Measurements from ENCODE around the gene TYMP.
A peak's percentile ranks its signal among the peaks of the same experiment; 100 is the strongest.

TYMP gene

DNA sequence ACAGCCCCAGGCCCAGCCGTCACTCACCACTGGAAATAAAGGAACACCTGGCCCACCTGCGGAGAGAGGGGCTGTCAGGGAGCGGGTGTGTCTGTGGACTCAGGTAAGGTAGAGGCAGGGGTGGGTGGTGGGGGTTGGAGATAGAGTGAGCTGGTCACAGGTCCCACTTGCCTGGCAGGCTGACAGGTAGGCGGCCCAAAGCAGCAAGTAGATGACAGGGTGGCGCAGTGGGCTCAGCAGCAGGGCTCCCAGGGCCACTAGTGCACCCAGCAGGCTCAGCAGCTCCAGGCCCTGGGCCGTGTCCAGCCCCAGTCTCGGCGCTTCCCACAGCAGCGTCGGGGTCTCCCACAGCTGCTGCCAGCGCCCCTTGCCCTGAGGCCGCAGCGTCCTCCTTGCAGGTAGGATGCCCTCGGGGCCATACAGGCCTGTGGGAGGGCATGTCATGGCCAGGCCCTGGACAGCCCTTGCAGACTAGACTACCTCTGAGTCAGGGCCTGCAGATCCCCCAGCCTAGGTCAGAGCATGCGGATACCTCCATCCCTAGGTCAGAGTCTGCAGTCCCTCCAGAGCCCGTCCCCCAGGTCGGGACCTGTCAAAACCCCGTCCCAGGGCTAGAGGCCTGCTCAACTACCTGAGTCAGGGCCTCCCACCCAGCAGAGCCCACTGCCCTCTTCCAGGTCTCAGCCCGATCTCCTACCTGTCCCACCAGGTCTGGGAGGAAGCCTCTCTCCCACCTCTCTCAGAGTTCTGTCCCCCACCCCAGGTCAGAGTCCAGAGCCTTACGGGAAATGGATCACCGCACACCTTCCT lies 23.0 kb downstream of the TYMP start:
- FAIRE-seq (no peak), DNase-seq (ENCODE audit: low spot score) (no peak)

DNA sequence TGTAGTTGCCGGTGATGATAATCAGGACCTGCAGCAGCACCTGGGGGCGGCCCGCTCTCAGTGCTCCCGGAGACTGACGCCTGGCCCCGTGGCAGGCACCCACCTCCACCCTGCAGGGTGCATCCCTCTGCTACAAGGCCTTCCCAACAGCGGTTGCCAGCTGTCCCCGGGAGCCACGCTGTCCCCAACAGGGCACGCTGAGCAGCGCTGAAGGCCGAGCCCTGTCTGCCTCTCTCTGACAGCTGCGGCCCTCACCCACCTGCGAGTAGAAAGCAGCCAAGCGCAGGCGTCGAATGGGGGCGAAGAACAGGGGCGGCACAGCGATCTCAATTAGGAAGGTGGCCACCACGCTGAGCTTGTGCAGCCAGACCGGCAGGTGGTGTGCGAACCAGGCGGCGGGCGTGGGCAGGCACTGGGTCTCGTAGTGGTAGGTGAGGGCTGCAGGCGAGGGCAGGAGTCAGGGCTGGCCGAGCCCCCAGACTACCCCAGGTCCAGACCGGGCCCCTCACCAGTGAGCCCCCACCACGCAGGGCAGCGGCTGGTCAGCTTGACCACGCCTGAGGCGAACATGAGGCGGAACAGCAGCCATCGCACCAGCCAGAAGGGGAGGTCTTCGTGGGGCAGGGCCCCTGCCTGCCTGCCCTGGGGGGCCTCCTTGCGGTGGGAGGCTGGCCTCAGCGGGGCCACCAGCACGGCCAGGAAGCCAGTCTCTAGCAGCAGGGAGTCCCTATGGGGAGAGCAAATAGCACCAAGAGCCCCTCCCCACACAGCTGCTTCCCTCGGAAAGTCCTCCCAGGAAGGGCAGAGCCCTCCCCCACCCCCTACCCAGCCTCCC lies 23.8 kb downstream of the TYMP start:
- FAIRE-seq (peak; percentile 76), DNase-seq (ENCODE audit: low spot score) (no peak)

DNA sequence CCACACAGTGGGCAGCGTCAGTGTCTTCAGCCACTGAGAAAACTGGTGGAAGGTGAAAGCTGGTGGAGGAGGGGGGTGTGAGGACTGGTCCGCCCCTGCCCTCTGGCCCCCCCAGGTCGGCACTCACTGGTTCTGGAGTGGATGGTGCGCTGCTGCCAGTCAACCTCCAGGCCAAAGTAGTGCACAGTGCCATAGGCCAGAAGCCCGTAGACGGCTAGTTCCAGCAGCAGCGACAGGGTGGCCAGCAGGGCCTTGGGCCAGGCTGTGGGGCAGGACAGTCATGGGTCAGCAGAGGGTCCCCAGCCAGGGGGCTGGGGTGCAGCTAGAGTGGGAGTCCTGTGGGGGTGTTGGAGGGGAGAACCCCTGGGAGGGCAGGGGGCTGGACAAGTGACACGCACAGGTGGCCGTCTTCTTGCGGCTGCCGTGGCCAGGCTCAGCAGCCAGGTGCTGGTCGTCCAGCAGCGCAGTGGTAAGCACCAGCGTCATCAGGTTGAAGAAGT lies 24.5 kb downstream of the TYMP start:
- FAIRE-seq: no peak
- no peak for DNase-seq (ENCODE audit: low spot score)

DNA sequence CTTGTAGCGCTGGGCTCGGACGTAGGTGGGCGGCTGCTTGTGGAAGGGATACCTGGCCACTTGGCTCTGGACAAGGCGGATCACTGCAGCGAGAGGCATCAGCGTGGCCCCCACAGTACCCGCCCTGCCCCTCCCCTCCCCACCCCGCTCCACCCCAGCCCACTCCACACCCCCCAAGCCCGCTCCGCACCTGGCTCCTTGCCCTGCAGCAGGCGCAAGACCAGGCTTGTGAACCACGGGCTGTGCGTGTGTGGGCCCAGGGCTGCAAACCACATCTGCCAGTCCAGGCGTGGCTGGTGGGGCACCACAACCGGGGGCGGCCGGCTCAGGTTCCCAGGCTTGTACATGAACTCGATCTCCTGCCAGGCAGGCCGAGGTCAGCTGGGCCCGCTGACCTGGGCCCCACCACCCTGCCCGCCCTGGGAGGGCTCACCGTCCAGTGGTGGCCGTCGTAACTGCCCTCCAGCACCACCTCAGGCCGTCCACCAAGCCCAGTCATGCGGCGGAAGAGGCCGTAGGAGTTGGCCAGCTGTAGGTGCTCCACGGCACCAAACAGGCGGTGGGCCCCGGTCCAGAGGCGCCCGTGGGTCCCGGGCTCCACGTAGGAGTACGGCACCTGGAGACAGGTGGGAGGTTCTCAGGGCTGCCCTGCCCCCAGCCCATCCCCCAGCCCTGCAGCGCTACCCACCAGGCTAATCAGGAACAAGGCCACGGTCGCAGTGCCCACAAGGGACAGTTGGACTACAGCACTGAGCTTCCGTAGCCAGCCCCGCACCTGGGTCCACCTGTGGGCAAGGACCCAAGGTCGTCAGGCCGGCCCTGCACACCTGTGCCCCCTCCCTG lies 25.2 kb downstream of the TYMP start:
- FAIRE-seq (no peak), DNase-seq (ENCODE audit: low spot score) (no peak)

DNA sequence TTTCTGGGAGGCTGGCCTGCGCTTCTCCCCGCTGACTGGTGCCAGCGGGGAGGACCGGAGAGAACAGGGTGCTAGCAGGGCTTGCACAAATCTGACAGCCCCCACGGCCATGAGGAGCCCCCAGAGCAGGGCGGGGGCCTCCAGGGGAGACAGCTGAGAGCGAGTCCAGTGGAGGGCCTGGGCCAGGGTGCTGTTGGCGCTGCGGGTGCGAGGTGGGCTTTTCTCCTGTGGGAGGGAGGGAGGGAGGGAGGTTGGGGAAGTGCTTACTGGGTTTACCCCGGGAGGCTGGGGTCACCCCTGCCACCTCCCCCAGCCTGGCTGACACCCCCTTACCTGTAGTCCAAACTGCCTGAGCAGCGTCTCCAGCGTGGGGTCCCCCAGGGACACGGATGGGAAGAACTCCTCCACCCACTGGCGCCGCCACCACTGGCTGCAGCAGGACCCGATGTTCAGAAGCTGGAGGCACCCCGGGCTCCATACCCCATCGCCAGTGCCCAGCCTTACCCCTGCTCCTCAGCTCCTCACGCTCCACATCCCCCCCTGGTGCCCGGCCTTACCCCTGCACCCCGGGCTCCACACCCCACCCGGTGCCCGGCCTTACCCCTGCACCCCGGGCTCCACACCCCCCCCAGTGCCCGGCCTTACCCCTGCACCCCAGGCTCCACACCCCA lies 26.2 kb downstream of the TYMP start:
- no peak for FAIRE-seq
- no peak for DNase-seq (ENCODE audit: low spot score)

DNA sequence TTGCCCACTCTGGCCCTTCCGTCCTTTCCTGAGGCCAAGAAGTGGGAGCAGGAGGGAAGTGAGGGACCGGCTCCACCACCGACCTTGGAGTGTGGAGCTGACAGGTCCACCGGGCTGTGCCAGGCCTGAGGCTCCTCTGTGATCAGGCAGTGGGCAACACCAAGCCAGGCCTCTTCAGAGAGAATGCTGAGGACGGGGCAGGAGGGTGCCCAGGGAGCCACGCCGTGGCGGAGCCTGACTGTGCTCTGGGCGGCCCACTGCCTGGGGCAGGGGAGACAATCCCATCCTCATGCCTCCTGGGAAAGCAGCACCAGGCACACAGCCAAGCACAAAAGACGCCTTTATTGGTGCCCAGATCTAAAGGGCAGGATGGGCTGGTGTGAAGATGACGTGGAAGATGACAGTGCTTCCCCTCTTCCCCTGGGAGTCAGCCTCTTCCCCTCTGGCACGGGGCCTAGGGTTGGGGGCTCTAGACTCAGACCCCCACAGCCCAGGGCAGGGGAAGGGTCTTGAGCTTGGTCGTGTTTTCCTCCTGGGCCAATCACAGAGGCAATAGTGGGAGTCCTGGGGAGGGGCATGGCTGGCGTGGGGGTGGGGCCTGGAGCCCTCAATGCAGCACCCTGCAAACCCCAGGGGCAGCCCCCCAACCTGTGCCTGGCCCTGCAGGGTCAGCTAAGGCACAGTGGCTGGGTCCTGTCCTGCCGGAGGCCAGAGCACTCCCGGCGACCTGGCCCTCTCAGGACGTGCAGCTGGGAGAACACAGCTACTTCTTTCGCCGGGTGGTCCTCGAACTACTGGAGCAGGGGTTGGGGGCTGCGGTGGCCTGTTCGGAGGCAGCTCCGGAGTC lies 27.0 kb downstream of the TYMP start:
- no peak for FAIRE-seq

DNA sequence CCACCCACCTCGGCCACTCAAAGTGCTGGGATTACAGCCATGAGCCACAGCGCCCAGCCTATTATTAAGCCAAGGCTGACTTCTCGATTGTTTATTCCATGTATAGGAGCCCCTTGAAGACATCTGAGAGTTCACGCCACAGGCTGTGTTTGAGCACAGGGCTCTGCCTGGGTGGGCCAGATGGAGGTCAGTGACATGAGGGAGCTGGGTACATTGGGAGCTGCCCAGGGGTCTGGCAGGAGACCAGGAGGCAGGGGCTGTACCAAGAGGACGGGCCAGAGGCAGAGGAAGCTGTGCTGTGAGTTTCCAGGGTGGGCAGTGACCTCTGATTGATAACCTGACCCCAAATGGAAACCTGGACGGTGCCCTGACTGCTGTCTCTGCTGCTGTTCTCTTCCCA lies 27.7 kb downstream of the TYMP start:
- DNase-seq (ENCODE audit: low spot score) (no peak), FAIRE-seq (no peak)

More for the DNA sequence above, 27.0 kb downstream of the TYMP start:
- no peak for DNase-seq (ENCODE audit: low spot score)

DNA sequence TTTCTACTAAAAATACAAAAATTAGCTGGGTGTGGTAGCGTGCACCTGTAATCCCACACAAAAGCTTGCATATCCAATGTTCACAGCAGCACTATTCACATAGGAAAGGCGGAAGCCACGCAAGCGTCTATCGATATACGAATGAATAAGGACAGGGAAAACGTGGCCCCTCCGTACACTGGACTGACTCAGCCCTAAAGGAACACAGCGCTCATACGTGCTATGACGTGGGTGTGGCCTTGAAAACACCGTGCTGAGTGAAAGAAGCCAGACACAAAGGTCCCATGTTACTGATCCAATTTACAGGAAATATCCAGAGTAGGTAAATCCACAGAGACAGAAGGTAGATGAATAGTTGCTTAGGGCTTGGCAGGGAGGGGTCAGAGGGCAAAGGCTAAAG lies 29.4 kb downstream of the TYMP start:
- FAIRE-seq (no peak), DNase-seq (ENCODE audit: low spot score) (no peak)

DNA sequence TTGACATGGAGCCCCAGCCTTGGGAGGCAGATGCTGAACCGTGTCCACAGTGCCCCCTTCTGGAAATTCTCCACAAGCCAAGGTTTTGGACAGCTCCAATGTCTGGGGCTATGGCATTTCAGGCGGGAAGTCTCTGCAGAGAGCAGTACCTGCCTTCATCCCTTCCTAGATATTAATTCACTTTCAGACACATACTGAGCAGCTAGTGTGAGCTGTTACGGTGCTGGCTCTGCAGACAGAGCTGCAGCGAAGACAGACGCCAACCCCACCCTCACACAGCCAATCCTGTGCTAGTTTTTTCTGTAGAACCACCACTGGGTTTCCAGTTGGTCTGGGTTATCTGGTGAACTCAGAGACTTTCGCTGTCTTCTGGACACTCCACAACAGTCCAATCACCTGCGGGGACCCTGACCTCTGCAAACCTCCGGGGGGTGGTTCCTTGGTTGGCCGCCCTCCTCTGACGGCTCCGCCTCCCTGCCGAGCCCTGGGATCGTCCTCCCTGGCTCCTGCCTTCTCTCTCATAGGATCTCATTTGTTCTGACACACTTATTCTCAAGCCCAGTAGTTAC lies 31.4 kb downstream of the TYMP start:
- peak; percentile 59 for DNase-seq (ENCODE audit: low spot score)
- peak; percentile 30 for FAIRE-seq

DNA sequence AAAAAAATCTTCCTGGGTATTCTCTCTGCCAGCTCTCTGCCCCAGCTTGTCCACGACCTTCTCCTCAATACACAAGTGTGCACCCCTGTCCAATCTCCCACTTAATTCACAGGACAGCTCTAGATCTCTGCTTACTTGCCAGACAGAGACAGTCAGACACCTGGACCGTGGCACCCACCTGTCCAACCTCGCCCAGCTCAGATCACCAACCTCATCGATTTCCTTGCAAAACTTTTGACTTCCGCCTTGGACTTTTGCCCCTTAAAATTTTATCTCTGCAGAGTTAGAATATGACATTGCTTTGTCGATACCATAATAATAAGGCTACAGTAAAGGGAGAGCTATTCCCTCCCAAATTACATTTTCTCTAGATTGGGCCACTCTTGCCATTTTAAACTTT lies 32.7 kb downstream of the TYMP start:
- no peak for DNase-seq (ENCODE audit: low spot score)
- no peak for FAIRE-seq

DNA sequence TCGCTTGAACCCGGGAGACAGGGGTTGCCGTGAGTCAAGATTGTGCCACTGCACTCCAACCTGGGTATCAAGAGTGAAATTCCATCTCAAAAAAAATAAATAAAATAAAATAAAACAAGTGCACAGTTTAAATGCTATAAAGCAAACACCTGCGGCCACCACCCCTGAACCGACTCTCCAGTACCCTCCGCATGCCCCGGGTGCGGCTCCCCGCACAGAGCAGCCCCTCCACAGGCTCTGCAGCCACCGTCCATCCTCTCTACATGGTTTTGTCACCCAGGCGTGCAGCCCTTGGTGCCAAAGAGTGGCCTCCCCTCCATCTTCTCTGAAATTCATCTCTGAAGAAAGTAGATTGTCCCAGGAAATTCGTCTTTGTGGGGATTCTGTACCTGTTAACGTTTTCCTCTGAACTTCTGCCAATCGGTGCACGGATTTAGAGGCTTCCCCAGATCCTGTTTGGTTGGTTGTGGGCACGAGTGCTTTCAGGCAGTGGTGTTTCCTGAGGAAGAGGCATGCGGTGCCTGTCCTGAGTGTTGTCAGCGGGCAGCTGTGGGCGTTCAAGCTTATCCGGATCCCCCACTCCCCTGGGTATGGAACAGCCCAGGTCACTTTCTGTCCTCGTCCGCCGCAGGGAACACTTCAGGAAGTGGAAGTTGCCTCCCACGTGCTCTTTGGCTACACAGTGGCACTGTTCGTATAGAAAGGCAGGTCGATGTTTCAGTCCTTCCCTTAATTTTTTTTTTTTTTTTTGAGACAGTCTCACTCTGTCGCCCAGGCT lies 39.1 kb downstream of the TYMP start:
- DNase-seq (ENCODE audit: low spot score) (no peak), FAIRE-seq (no peak)

DNA sequence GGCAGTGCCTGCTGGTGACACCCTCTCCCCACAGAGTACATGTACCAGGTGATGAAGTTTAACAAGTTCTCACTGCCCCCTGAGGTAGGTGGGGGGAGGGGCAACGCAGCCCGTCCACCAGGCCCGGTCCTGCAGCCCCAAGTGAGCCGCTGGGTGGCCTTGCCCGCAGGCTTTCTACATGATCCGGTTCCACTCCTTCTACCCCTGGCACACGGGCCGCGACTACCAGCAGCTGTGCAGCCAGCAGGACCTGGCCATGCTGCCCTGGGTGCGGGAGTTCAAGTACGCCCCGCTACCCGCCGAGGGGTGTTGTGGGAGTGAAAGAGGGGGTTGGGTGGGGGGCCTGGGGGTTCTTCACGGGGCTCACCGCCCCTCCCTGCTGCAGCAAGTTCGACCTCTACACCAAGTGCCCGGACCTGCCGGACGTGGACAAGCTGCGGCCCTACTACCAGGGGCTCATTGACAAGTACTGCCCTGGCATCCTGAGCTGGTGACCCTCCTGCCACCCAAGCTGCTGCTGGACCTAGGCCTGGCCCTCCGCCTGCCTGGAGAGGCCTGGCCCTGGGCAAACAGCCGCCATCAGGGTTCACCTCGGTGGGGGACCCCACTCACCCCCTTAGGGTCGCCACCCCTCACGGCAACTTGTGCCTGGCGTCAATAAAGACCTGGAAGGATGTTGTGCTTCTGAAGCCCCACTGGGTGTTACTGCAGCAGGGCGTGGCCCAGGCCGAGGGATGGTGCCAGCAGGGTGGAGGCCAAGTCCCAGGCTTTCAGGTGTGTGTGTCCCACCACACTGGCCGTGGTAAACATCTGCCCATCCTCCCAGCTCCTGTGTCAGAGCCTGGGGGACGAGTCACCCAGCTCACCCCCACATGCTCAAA lies 40.2 kb downstream of the TYMP start:
- FAIRE-seq (no peak), DNase-seq (ENCODE audit: low spot score) (no peak)

DNA sequence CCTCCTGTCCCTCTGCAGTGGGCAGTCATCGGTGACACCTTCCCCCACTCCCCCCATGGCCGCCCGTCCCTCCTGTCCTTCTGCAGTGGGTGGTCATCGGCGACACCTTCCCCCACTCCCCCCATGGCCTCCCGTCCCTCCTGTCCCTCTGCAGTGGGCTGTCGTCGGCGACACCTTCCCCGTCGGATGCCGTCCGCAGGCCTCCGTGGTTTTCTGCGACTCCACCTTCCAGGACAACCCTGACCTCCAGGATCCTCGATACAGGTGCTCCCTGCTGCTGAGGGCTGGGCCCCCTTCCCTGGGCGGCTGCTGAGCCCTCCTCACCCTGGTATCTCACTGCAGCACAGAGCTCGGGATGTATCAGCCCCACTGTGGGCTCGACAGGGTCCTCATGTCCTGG lies 40.9 kb downstream of the TYMP start:
- FAIRE-seq (no peak), DNase-seq (ENCODE audit: low spot score) (no peak)

DNA sequence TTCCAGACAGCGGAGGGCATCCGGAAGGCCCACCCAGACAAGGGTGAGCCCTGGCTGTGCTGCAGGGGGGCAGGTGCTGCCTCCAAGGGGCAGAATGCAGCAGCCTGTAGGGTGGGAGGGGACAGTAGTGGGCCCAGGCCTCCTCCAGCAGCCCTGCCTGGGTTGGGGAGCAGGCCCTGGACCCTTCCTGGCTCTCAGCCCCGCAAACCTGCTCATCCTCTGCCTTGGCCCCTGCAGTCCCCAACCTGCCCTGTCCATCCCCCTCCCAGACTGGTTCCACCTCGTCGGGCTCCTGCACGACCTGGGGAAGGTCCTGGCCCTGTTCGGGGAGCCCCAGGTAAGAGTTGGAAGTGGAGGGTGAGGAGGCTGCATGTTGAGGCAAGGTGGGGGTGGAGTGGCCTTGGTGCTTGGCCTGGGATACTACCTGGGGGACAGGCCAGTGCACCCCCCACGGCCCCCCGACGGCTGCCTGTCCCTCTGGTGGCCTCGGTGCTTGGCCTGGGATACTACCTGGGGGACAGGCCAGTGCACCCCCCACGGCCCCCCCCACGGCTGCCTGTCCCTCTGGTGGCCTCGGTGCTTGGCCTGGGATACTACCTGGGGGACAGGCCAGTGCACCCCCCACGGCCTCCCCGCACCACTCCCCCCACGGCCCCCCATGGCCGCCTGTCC lies 41.7 kb downstream of the TYMP start:
- no peak for DNase-seq (ENCODE audit: low spot score)
- no peak for FAIRE-seq

DNA sequence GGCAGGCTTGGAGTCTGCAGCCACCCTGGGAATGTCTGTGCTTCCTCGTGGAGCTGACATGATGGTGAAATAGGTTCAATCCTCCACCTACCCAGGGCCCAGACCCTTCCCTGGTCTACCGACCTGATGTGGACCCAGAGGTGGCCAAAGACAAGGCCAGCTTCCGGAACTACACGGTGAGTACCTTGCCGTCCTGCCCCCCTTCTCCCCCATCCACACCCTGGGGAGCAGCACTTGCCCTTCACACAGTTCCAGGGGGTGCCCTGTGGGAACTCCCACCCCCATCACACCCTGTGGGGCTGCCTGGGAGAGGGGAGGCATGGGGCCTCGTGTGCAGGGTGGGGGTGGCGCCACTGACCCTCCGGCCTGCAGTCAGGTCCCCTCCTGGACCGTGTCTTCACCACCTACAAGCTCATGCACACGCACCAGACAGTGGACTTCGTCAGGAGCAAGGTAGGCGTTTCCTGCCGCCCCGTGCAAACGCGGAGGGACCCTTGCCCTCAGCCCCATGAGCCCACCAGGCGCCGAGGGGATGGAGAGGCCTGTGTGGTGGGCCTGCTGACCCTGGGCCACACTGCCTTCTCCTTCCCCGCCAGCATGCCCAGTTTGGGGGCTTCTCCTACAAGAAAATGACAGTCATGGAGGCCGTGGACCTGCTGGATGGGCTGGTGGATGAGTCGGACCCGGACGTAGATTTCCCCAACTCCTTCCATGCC lies 42.4 kb downstream of the TYMP start:
- FAIRE-seq (no peak), DNase-seq (ENCODE audit: low spot score) (no peak)

DNA sequence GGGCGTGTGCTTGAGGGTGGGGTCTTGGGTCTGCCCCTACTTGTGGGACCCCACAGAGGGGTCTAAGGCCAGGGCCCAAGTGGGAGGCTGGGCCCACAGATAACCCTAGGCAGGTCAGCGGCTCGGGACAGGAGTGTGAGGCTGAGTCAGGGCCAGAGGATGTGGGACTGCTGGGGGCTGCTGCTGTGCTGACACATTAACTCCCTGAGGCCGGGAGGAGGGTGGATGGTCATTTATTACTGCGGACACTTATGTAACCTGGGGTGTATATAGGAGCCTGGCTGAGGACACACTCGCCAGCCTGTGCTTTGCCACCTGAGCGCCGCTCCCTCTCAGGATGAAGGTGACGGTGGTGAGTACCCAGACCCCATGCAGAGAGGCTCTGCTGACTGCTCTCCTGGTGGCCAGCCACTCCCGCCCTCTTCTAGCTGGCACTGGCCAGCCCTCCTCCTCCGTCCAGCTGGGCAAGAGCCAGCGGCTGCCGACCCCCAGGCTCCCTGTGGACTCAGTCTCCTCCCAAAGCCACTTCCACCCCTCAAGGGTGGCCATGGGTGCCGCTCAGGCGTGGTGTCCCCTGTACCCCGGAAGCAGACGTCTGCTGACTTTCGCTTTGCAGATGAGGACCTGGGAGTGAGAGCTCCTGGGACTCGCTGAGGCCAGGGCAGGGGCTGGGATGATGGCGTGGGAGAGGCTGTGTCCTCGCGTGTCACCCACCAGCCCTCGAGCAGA lies 43.1 kb downstream of the TYMP start, which contains the start of gene MIOX:
MIOX (plus strand) TSS at position 299 of the 729 bp plus-strand sequence; CDS start at position 338, 39 bp downstream.
- DNase-seq (ENCODE audit: low spot score) (no peak), FAIRE-seq (no peak)
